MM.1S (cell line): ENCODE results near the gene LGALS3.

Experiments
- EZH2 ChIP-seq: fragments of 300-600 bp; sonication (generic); optimal IDR thresholded peaks from 2 replicates; pipeline ENCODE3; 2017; ENCODE audit warnings: low read depth, mild to moderate bottlenecking, antibody characterized with exemption, low read length, mixed read lengths
- EZH2phosphoT487 ChIP-seq: fragments of 300-600 bp; sonication (generic); IDR thresholded peaks from 2 replicates; pipeline ENCODE4 v1.6.1; 2018; ENCODE audit warnings: antibody characterized with exemption, low read length
- TF ChIP-seq, protein P1 (sequence below): fragments of 300-600 bp; sonication (generic); IDR thresholded peaks from 2 replicates; pipeline ENCODE4 v1.5.1; 2016; ENCODE audit warnings: antibody characterized with exemption, low read length, mixed read lengths

GRCh38 chr14:55103971-55104954, 24.8 kb upstream of the LGALS3 start:
- TF ChIP-seq, protein P1, sequence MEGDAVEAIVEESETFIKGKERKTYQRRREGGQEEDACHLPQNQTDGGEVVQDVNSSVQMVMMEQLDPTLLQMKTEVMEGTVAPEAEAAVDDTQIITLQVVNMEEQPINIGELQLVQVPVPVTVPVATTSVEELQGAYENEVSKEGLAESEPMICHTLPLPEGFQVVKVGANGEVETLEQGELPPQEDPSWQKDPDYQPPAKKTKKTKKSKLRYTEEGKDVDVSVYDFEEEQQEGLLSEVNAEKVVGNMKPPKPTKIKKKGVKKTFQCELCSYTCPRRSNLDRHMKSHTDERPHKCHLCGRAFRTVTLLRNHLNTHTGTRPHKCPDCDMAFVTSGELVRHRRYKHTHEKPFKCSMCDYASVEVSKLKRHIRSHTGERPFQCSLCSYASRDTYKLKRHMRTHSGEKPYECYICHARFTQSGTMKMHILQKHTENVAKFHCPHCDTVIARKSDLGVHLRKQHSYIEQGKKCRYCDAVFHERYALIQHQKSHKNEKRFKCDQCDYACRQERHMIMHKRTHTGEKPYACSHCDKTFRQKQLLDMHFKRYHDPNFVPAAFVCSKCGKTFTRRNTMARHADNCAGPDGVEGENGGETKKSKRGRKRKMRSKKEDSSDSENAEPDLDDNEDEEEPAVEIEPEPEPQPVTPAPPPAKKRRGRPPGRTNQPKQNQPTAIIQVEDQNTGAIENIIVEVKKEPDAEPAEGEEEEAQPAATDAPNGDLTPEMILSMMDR, result no peak
- TF ChIP-seq EZH2phosphoT487 (no peak), EZH2 (no peak)
